Measurements from ENCODE around the gene PTPN14.
A peak's percentile ranks its signal among the peaks of the same experiment; 100 is the strongest.

PTPN14 gene

GRCh38 chr1:214337511-214337910 is 213.9 kb downstream of the PTPN14 start:
- WGBS, result 72% methylated on average over 6 of the region's 6 CpGs
- H3K27me3 ChIP-seq (ENCODE audit: insufficient read depth, low read length), result no peaks in the 10 kb centered on the region
- no peaks in the 10 kb centered on the region; the same call in 1 of the 2 replicates for H3K36me3 ChIP-seq (ENCODE audit: insufficient read depth, low read length)
- peaks cover 21% of the 10 kb centered on the region for H3K4me1 ChIP-seq (ENCODE audit: insufficient read depth, low read length)
- H3K4me3 ChIP-seq (ENCODE audit: low read length), result no peak overlapping the region
- H3K9me3 ChIP-seq (ENCODE audit: insufficient read depth, low read depth, low read length), result no peaks in the 10 kb centered on the region
- peak overlapping the region; percentile 38 for H3K9ac ChIP-seq (ENCODE audit: low read depth, low read length)
- H3K27ac ChIP-seq (ENCODE audit: low read depth, low read length), result no peak overlapping the region

- peaks cover 21% of the 10 kb centered on the region for H3K4me1 ChIP-seq (ENCODE audit: insufficient read depth, low read length)
- WGBS, result 92% methylated on average over 2 of the region's 2 CpGs
- no peak overlapping the region for H3K4me3 ChIP-seq (ENCODE audit: low read length)
- H3K9ac ChIP-seq (ENCODE audit: low read depth, low read length), result peak overlapping the region; percentile 38; the same call in 1 of the 2 replicates
- no peaks in the 10 kb centered on the region; the same call in 1 of the 2 replicates for H3K36me3 ChIP-seq (ENCODE audit: insufficient read depth, low read length)
- H3K9me3 ChIP-seq (ENCODE audit: insufficient read depth, low read depth, low read length), result no peaks in the 10 kb centered on the region
- no peaks in the 10 kb centered on the region for H3K27me3 ChIP-seq (ENCODE audit: insufficient read depth, low read length)
- no peak overlapping the region for H3K27ac ChIP-seq (ENCODE audit: low read depth, low read length)
Measured at GRCh38 chr1:214337015-214337414, 214.4 kb downstream of the PTPN14 start.

DNA sequence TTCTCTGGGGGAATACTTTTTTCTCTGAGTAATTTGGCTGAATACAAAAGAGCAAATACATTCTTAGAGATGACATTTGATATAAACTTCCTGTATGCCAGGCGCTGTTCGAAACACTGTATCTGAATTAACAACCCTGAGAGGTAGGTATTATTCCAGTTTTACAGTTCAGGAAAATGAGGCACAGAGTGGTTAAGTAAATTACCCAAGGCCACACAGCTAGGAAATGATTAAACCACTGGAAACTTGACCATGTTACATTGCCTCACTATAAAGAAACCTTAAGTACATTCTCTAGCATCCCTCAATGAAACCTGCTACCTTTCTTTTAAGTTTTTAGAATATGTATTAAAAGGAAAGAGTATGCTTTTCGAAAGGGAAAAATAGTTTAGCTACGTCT is 215.8 kb downstream of the PTPN14 start:
- Histone ChIP-seq H3K9ac (ENCODE audit: low read depth, low read length) (no peak overlapping the region), H3K9me3 (ENCODE audit: insufficient read depth, low read depth, low read length) (no peaks in the 10 kb centered on the region), H3K4me3 (ENCODE audit: low read length) (no peak overlapping the region), H3K36me3 (ENCODE audit: insufficient read depth, low read length) (no peaks in the 10 kb centered on the region; the same call in 1 of the 2 replicates), H3K27ac (ENCODE audit: low read depth, low read length) (no peak overlapping the region), H3K27me3 (ENCODE audit: insufficient read depth, low read length) (no peaks in the 10 kb centered on the region), H3K4me1 (ENCODE audit: insufficient read depth, low read length) (peaks cover 21% of the 10 kb centered on the region)
- 86% methylated on average over 2 of the region's 4 CpGs for WGBS

DNA sequence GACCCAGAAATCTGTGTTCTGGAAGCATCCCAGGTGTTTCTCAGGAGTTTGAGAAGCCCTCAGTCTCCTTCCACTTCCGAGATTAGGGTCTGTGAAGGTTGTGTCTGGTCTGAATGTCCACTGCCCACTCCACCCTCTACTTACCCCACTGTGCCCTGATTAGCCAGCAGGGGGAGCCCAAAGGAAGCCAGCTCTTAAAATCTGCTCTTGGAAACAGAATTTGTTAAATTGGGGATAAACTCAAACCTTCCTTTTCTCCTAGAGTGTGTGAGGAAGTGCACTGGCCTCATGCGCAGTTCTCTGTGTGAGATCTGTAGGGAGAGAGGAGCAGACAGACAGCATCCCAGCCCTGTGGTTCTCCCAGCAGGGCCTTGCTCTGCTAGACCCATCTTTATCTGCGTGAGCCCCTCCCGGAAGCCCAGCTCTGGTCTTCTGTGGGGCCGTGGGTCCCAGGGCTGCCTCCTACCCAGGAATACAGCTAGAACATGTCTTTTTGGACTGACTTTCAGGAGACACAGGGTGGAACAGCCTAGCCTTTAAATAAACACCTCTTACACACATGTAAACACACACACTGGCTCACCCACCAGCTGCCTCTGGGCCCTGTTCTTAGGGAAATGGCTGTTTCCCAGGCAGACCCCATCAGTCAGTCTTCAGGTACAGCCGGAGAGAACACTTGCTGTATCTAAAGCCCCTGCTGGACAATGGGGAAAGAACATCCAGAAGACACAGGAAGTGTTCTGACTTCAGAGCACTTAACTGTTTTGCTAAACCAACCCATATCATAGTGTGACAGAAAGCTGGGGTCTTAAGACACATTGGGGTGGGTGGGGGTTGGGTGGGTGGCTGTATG is 218.2 kb downstream of the PTPN14 start:
- no peaks in the 10 kb centered on the region for H3K9me3 ChIP-seq (ENCODE audit: insufficient read depth, low read depth, low read length)
- WGBS, result 84% methylated on average over 6 of the region's 6 CpGs
- H3K36me3 ChIP-seq (ENCODE audit: insufficient read depth, low read length), result no peaks in the 10 kb centered on the region; the same call in 1 of the 2 replicates
- peaks cover 19% of the 10 kb centered on the region for H3K4me1 ChIP-seq (ENCODE audit: insufficient read depth, low read length)
- H3K4me3 ChIP-seq (ENCODE audit: low read length), result no peak overlapping the region
- H3K9ac ChIP-seq (ENCODE audit: low read depth, low read length), result no peak overlapping the region
- no peaks in the 10 kb centered on the region for H3K27me3 ChIP-seq (ENCODE audit: insufficient read depth, low read length)
- H3K27ac ChIP-seq (ENCODE audit: low read depth, low read length), result no peak overlapping the region; the same call in 1 of the 2 replicates

- Histone ChIP-seq H3K4me3 (ENCODE audit: low read length) (no peak overlapping the region), H3K4me1 (ENCODE audit: insufficient read depth, low read length) (peaks cover 8% of the 10 kb centered on the region), H3K36me3 (ENCODE audit: insufficient read depth, low read length) (no peaks in the 10 kb centered on the region; the same call in 1 of the 2 replicates), H3K9ac (ENCODE audit: low read depth, low read length) (no peak overlapping the region), H3K27me3 (ENCODE audit: insufficient read depth, low read length) (no peaks in the 10 kb centered on the region), H3K9me3 (ENCODE audit: insufficient read depth, low read depth, low read length) (no peaks in the 10 kb centered on the region), H3K27ac (ENCODE audit: low read depth, low read length) (no peak overlapping the region)
- 65% methylated on average over 9 of the region's 9 CpGs for WGBS
Measured at GRCh38 chr1:214331827-214332423, 219.5 kb downstream of the PTPN14 start.

GRCh38 chr1:214331180-214331579 is 220.2 kb downstream of the PTPN14 start:
- no peaks in the 10 kb centered on the region for H3K27me3 ChIP-seq (ENCODE audit: insufficient read depth, low read length)
- WGBS, result 84% methylated on average over 1 of the region's 1 CpG
- no peak overlapping the region for H3K27ac ChIP-seq (ENCODE audit: low read depth, low read length)
- H3K36me3 ChIP-seq (ENCODE audit: insufficient read depth, low read length), result no peaks in the 10 kb centered on the region; the same call in 1 of the 2 replicates
- peaks cover 8% of the 10 kb centered on the region for H3K4me1 ChIP-seq (ENCODE audit: insufficient read depth, low read length)
- no peak overlapping the region for H3K9ac ChIP-seq (ENCODE audit: low read depth, low read length)
- H3K4me3 ChIP-seq (ENCODE audit: low read length), result no peak overlapping the region
- H3K9me3 ChIP-seq (ENCODE audit: insufficient read depth, low read depth, low read length), result no peaks in the 10 kb centered on the region

GRCh38 chr1:214330715-214331114 is 220.7 kb downstream of the PTPN14 start:
- 96% methylated on average over 12 of the region's 12 CpGs for WGBS
- no peak overlapping the region for H3K27ac ChIP-seq (ENCODE audit: low read depth, low read length)

DNA sequence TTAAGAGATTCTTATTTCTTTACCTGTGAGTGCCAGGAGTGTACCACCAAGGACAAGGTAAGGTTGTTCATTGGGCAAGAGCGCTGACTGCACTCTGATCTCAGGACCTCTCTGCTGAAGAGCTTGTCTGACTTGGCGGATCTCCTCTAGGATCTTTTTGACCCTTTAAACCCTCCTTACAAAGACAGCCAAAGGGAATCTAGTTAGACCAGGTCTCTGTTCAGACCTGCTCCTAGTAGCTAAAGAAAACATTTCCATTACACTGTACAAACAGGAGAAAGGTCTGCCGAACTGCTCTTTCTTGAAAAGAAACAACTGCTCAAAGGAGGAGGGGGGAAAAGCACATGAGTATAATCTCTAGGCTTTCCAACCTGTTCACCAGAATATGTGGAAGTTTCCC is 221.2 kb downstream of the PTPN14 start:
- WGBS, result 97% methylated on average over 3 of the region's 3 CpGs

More at GRCh38 chr1:214330715-214331114, 220.7 kb downstream of the PTPN14 start:
- peaks cover 8% of the 10 kb centered on the region for H3K4me1 ChIP-seq (ENCODE audit: insufficient read depth, low read length)
- no peaks in the 10 kb centered on the region; the same call in 1 of the 2 replicates for H3K36me3 ChIP-seq (ENCODE audit: insufficient read depth, low read length)
- no peaks in the 10 kb centered on the region for H3K9me3 ChIP-seq (ENCODE audit: insufficient read depth, low read depth, low read length)
- no peak overlapping the region for H3K9ac ChIP-seq (ENCODE audit: low read depth, low read length)
- no peaks in the 10 kb centered on the region for H3K27me3 ChIP-seq (ENCODE audit: insufficient read depth, low read length)
- H3K4me3 ChIP-seq (ENCODE audit: low read length), result no peak overlapping the region

GRCh38 chr1:214329470-214330220 is 221.8 kb downstream of the PTPN14 start:
- no peak overlapping the region for H3K27ac ChIP-seq (ENCODE audit: low read depth, low read length)
- no peak overlapping the region for H3K4me3 ChIP-seq (ENCODE audit: low read length)
- H3K27me3 ChIP-seq (ENCODE audit: insufficient read depth, low read length), result no peaks in the 10 kb centered on the region
- 92% methylated on average over 20 of the region's 20 CpGs for WGBS
- no peak overlapping the region for H3K9ac ChIP-seq (ENCODE audit: low read depth, low read length)
- no peaks in the 10 kb centered on the region for H3K9me3 ChIP-seq (ENCODE audit: insufficient read depth, low read depth, low read length)
- H3K4me1 ChIP-seq (ENCODE audit: insufficient read depth, low read length), result peaks cover 7% of the 10 kb centered on the region
- H3K36me3 ChIP-seq (ENCODE audit: insufficient read depth, low read length), result no peaks in the 10 kb centered on the region; the same call in 1 of the 2 replicates

More for the DNA sequence above, 221.2 kb downstream of the PTPN14 start:
- Histone ChIP-seq H3K4me3 (ENCODE audit: low read length) (no peak overlapping the region), H3K27ac (ENCODE audit: low read depth, low read length) (no peak overlapping the region), H3K9me3 (ENCODE audit: insufficient read depth, low read depth, low read length) (no peaks in the 10 kb centered on the region), H3K9ac (ENCODE audit: low read depth, low read length) (no peak overlapping the region), H3K36me3 (ENCODE audit: insufficient read depth, low read length) (no peaks in the 10 kb centered on the region; the same call in 1 of the 2 replicates), H3K27me3 (ENCODE audit: insufficient read depth, low read length) (no peaks in the 10 kb centered on the region), H3K4me1 (ENCODE audit: insufficient read depth, low read length) (peaks cover 8% of the 10 kb centered on the region)

GRCh38 chr1:214328770-214329469 is 222.5 kb downstream of the PTPN14 start:
- Histone ChIP-seq H3K36me3 (ENCODE audit: insufficient read depth, low read length) (no peaks in the 10 kb centered on the region), H3K9me3 (ENCODE audit: insufficient read depth, low read depth, low read length) (no peaks in the 10 kb centered on the region), H3K4me3 (ENCODE audit: low read length) (no peak overlapping the region), H3K9ac (ENCODE audit: low read depth, low read length) (no peak overlapping the region), H3K27ac (ENCODE audit: low read depth, low read length) (no peak overlapping the region), H3K4me1 (ENCODE audit: insufficient read depth, low read length) (peaks cover 5% of the 10 kb centered on the region), H3K27me3 (ENCODE audit: insufficient read depth, low read length) (no peaks in the 10 kb centered on the region)
- WGBS, result 71% methylated on average over 11 of the region's 11 CpGs
